Spleen (tissue), 13 donors: ENCODE data around the gene GMPPB. TPM values are rescaled to one million over a fixed set of nuclear protein-coding genes. Genes with fewer than 3 reads are reported as not detected.

Experiments
- DNase-seq: peaks from one replicate; pipeline ENCODE4 v3.0.0-alpha.2; 2020
- H3K27ac ChIP-seq, 8 donors: fragments of 200-600 bp; sonication (generic) in 7 of 8; 1 replicate in 4 of 8; 2 replicates in 4 of 8; pipeline versions ENCODE4 v1.5.0 to v1.8.0; 2016 to 2021; ENCODE audit warnings: inconsistent platforms in 4 of 8, mild to moderate bottlenecking in 4 of 8, moderate library complexity in 1 of 8
- H3K27me3 ChIP-seq, 7 donors: fragments of 200-600 bp; sonication (generic) in 6 of 7; replicated peaks in 1 of 7; 1 replicate in 4 of 7; 2 replicates in 3 of 7; pipeline versions ENCODE4 v1.5.0 to v1.8.0; 2016 to 2021; ENCODE audit warnings: inconsistent platforms in 3 of 7, mild to moderate bottlenecking in 1 of 7
- H3K36me3 ChIP-seq, 6 donors: fragments of 200-600 bp; sonication (generic) in 5 of 6; 1 replicate in 4 of 6; 2 replicates in 2 of 6; pipeline versions ENCODE4 v1.5.0 to v1.8.0; 2016 to 2021; ENCODE audit warnings: inconsistent platforms in 2 of 6
- H3K4me1 ChIP-seq, 6 donors: fragments of 200-600 bp; sonication (generic) in 5 of 6; 1 replicate in 3 of 6; 2 replicates in 3 of 6; pipeline versions ENCODE4 v1.5.0 to v1.8.0; 2016 to 2021; ENCODE audit warnings: inconsistent platforms in 3 of 6
- H3K4me3 ChIP-seq, 8 donors: fragments of 200-600 bp; sonication (generic) in 7 of 8; 1 replicate in 4 of 8; 2 replicates in 4 of 8; pipeline versions ENCODE4 v1.5.0 to v1.8.0; 2016 to 2021; ENCODE audit warnings: inconsistent platforms in 4 of 8, mild to moderate bottlenecking in 4 of 8, moderate library complexity in 2 of 8
- H3K9me3 ChIP-seq, 8 donors: fragments of 200-600 bp; sonication (generic) in 7 of 8; 1 replicate in 4 of 8; 2 replicates in 4 of 8; pipeline versions ENCODE4 v1.5.0 to v1.8.0; 2016 to 2021; ENCODE audit warnings: inconsistent platforms in 4 of 8
- POLR2A ChIP-seq, 3 donors: fragments of 450-650 bp; IDR thresholded peaks; one replicate each; pipeline ENCODE4 v1.5.1; 2017; ENCODE audit warnings: antibody characterized with exemption in 3 of 3, mild to moderate bottlenecking in 1 of 3
- POLR2AphosphoS5 ChIP-seq, 3 donors: sonication (generic); formaldehyde crosslinking; IDR thresholded peaks; one replicate each; pipeline ENCODE4 v1.5.1; 2017; ENCODE audit warnings: antibody characterized with exemption in 3 of 3
- WGBS, 5 donors: extraction: QIAGEN DNeasy Blood & Tissue Kit in 3 of 5; methylation state at CpG; one replicate each; pipeline versions ENCODE4 v1.1.5 to v1.1.7; 2013 to 2018; 5-methylcytosine and 5-hydroxymethylcytosine counted together
- intact Hi-C: fragments of 100-400 bp; cut with DNase I; formaldehyde crosslinking; loops from one replicate; pipeline ENCODE4 v1.15.0; 2023; ENCODE audit warnings: low total_unique reads
- long read RNA-seq, 2 donors: transcript quantifications; one replicate each; lab custom pipeline, GENCODE V29; 2026
- polyA plus RNA-seq, 3 donors: library from polyadenylated mRNA; stranded (reverse); fragments of 200-250 nt; gene quantifications; one replicate each; pipeline ENCODE4 v1.2.1, GENCODE V29; 2013
- total RNA-seq, 7 donors: library from RNA; depleted of rRNA in 3 of 7; stranded (reverse); fragments of >200 nt in 3 of 7; fragmentation: NEBNext Ultra II Directional in 4 of 7; extraction: Animal tissue kit (Norgen Biotek cat#: 25700) in 4 of 7; gene quantifications; one replicate each; pipeline versions ENCODE4 v1.1.0 to v1.2.1, GENCODE V29; 2016 to 2021
- TF ChIP-seq, protein P1 (sequence below), 11 experiments: fragments of 200-600 bp in 7 of 11; fragments of 450-650 bp in 4 of 11; sonication (generic) in 4 of 11; IDR thresholded peaks in 8 of 11; conservative IDR thresholded peaks in 3 of 11; 1 replicate in 7 of 11; 2 replicates in 4 of 11; pipeline versions ENCODE4 v1.4.0 to v1.8.0; 2016 to 2021; ENCODE audit warnings: antibody characterized with exemption in 11 of 11, inconsistent platforms in 4 of 11, mild to moderate bottlenecking in 1 of 11
- donor health status: healthy with polysubstance abuse.
- donor health status: DM: no; HTN: no; CAD: no; lungs with moderate emphysema.
- donor health status: DM: no; HTN: no; CAD: no.
- donor health status: Bipolar disorder and iron deficiency.
- donor health status: healthy.
- donor health status: DM: no; HTN: no; CAD: no.
- donor health status: DM: yes; HTN: yes; CAD: no.

GMPPB gene
- total RNA-seq, result 10 to 100 TPM; 24.0 to 34.3 (median 30.0) TPM
- 10 to 100 TPM; 10.8 to 21.2 (median 11.1) TPM for polyA plus RNA-seq
- long read RNA-seq, donor 1, transcript GMPPB-202 (9 exons, 1,582 nt), result major isoform, 7 of 9 reads
- long read RNA-seq, donor 1, partial matches to known transcripts, result 0 of 9 reads
- long read RNA-seq, donor 1, other reads (novel, unspliced or antisense), result 0 of 9 reads
- long read RNA-seq, donor 2, transcript GMPPB-202 (9 exons, 1,582 nt), result major isoform, 6 of 7 reads
- long read RNA-seq, donor 2, partial matches to known transcripts, result 0 of 7 reads
- long read RNA-seq, donor 2, other reads (novel, unspliced or antisense), result 0 of 7 reads

DNA sequence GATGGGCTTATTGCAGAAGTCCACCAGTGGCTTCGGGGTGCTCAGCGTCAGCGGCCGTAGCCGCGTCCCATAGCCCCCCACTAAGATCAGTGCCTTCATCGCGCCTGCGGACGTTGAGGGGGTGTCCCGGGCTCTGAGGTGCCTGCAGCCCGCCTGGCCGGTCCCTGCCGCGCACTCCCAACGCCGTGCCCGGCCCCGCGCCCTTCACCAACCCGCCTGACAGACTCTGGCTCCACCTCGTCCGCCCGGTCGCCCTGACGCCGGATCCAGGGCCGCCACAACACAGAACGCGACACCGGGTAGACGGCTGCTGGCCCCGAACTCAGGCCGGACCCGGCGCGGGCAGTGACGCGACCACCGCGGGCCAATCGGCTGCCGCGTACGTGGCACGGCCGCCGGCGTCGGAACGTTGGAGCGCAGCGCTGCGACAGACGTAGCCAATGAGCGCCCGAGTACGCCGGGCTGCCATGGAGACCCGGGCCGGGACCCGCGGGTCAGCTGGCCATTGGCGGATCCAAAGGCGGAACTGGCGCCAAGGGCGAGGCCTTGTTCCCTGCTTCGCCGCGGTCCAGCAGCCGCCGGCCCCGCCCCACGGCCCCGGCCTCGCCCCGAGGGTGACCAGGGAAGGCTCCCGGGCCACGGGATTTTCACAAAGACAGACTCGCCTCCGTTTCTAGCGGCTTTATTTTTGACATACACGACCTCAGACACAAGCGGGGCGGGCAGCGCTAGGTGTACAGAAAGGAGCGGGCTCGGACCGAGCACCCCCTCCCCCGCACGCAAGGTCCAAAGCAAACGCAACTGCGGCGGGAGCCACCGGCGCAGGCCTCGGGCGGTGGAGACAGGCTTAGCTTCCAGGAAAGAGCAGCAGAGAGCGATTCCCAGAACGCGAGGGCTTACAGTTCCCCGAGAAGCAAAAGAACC is at the start of gene GMPPB:
TSS of gene GMPPB (minus strand) at position 324 of the 924 bp plus-strand sequence. CDS start at position 99, 225 bp downstream.
- Histone ChIP-seq H3K9me3 (no peaks in the 10 kb centered on the region), H3K4me1 (peaks cover 21 to 72% (median 39%) of the 10 kb centered on the region in 6 donors), H3K27me3 (no peaks in the 10 kb centered on the region), H3K27ac (peak within 1 kb of the TSS; percentile 79 to 98 (median 94)), H3K36me3 (peaks cover 4 to 68% (median 41%) of the 10 kb centered on the region in 6 donors), H3K4me3 (peak within 1 kb of the TSS; percentile 87 to 100 (median 92))
- TF ChIP-seq, protein P1, sequence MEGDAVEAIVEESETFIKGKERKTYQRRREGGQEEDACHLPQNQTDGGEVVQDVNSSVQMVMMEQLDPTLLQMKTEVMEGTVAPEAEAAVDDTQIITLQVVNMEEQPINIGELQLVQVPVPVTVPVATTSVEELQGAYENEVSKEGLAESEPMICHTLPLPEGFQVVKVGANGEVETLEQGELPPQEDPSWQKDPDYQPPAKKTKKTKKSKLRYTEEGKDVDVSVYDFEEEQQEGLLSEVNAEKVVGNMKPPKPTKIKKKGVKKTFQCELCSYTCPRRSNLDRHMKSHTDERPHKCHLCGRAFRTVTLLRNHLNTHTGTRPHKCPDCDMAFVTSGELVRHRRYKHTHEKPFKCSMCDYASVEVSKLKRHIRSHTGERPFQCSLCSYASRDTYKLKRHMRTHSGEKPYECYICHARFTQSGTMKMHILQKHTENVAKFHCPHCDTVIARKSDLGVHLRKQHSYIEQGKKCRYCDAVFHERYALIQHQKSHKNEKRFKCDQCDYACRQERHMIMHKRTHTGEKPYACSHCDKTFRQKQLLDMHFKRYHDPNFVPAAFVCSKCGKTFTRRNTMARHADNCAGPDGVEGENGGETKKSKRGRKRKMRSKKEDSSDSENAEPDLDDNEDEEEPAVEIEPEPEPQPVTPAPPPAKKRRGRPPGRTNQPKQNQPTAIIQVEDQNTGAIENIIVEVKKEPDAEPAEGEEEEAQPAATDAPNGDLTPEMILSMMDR (IDR thresholded peaks at IDR 0.05 in 8 of 11, conservative IDR thresholded peaks at IDR 0.05 in 3 of 11), result peak in 2 of 11 experiments; percentile 19 to 30
- TF ChIP-seq POLR2AphosphoS5 (IDR thresholded peaks at IDR 0.05), result peak; percentile 95 to 98 (median 95)
- TF ChIP-seq POLR2A (IDR thresholded peaks at IDR 0.05), result peak in 1 of 3 donors; percentile 17
- WGBS, 5 donors, result 0 to 1% (median 0%) methylated on average over 34 to 102 of the region's 102 CpGs
- DNase-seq, result peak; percentile 99
- intact Hi-C loops, result no loop called here

DNA sequence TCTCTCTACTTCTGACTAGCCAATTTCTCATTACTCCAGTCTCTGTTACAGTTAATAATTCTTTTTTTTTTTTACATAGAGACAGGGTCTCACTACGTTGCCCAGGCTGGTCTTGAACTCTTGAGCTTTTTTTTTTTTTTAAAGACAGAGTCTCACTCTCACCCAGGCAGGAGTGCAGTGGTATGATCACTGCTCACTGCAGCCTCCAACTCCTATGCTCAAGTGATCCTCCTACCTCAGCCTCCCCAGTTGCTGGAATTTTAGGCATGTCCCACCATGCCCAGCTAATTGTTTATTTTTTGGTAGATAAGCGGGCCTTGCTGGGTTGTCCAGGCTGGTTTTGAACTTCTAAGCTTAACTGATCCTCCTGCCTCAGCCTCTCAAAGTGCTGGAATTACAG is 49.0 kb upstream of the GMPPB start:
- WGBS, 5 donors, result 92 to 100% (median 94%) methylated on average over 2 of the region's 2 CpGs
- Histone ChIP-seq H3K27me3 (no peaks in the 10 kb centered on the region), H3K9me3 (no peaks in the 10 kb centered on the region), H3K36me3 (peaks cover 0 to 51% (median 15%) of the 10 kb centered on the region in 6 donors), H3K4me1 (peaks cover 0 to 83% (median 13%) of the 10 kb centered on the region in 6 donors), H3K27ac (no peak overlapping the region), H3K4me3 (no peak overlapping the region)
- intact Hi-C loops, result no loop called here
- DNase-seq, result no peak
- no peak for TF ChIP-seq POLR2AphosphoS5 (IDR thresholded peaks at IDR 0.05)
- TF ChIP-seq POLR2A (IDR thresholded peaks at IDR 0.05), result no peak
- TF ChIP-seq, protein P1 (IDR thresholded peaks at IDR 0.05 in 8 of 11, conservative IDR thresholded peaks at IDR 0.05 in 3 of 11), result no peak

DNA sequence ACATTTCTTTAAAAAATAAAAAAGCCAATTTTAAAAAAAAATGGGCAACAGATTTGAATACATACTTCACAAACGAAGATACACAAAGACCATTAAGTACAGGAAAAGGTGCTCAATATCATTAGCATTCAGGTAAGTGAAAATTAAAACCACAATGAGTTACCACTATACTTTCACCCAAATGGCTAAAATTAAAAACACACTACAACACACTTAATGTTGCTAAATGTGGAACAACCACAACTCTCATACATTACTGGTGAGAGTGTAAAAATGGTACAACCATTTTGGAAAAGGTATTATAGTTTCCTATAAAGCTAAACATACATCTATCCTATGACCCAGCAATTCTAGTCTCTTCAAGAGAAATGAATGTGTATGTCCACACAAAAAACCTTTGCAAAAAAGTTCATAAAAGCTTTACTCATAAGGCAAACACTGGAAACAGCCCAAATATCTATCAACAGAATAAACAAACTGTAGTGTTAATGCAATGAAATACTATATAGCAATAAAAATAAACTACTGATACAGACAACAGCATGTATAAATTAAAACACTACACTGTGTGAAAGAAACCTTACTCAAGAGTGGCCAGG is 47.7 kb upstream of the GMPPB start:
- Histone ChIP-seq H3K4me3 (no peak overlapping the region), H3K27ac (no peak overlapping the region), H3K4me1 (peaks cover 0 to 74% (median 13%) of the 10 kb centered on the region in 6 donors), H3K9me3 (no peaks in the 10 kb centered on the region), H3K36me3 (peaks cover 0 to 40% (median 6%) of the 10 kb centered on the region in 6 donors), H3K27me3 (no peaks in the 10 kb centered on the region)
- WGBS, 5 donors, result 49 to 73% (median 66%) methylated on average over 1 of the region's 1 CpG
- TF ChIP-seq POLR2A (IDR thresholded peaks at IDR 0.05), result no peak
- TF ChIP-seq, protein P1 (IDR thresholded peaks at IDR 0.05 in 8 of 11, conservative IDR thresholded peaks at IDR 0.05 in 3 of 11), result no peak
- no peak for TF ChIP-seq POLR2AphosphoS5 (IDR thresholded peaks at IDR 0.05)
- intact Hi-C loops, result no loop called here
- DNase-seq, result no peak
